CD4-positive, alpha-beta memory T cell (primary cell): Measurements from ENCODE around the gene PABPC1L. TPM values are rescaled to one million over a fixed set of nuclear protein-coding genes. Genes with fewer than 3 reads are reported as not detected.
"Not testable (repeated sequence)": the region's sequence is repeated elsewhere in the genome, so short reads cannot be mapped to it uniquely, and the experiment has no call there.

Source experiments
- CTCF ChIA-PET: fragments of 350-600 bp; sonication (Branson Sonifier 250); formaldehyde crosslinking; loops from one replicate; lab custom pipeline; 2021; ENCODE audit warnings: inconsistent platforms; ENCODE audit not compliant: partially characterized antibody; lab: Charles Lee
- POLR2A ChIA-PET: fragments of 350-600 bp; sonication (Branson Sonifier 250); formaldehyde crosslinking; loops from one replicate; lab custom pipeline; 2021; ENCODE audit not compliant: partially characterized antibody; lab: Charles Lee
- DNase-seq, 5 donors: peaks; one replicate each; pipeline versions ENCODE4 v3.0.0 to v3.0.0-alpha.2; 2020 to 2022; ENCODE audit warnings: mixed read lengths in 1 of 5
- H3K27ac ChIP-seq: one replicate; pipeline ENCODE4 v1.7.0; 2013; ENCODE audit warnings: low read depth, low read length
- H3K27me3 ChIP-seq: 2 replicates; pipeline ENCODE4 v1.7.0; 2013; ENCODE audit warnings: mild to moderate bottlenecking, low read length, moderate library complexity; ENCODE audit not compliant: insufficient read depth
- H3K36me3 ChIP-seq: 2 replicates; pipeline ENCODE4 v1.7.0; 2013; ENCODE audit warnings: mild to moderate bottlenecking, low read length, moderate library complexity; ENCODE audit not compliant: insufficient read depth
- H3K4me1 ChIP-seq: 2 replicates; pipeline ENCODE4 v1.7.0; 2013; ENCODE audit warnings: mild to moderate bottlenecking, low read length, moderate library complexity; ENCODE audit not compliant: insufficient read depth
- H3K4me3 ChIP-seq, 2 donors: one replicate each; pipeline ENCODE4 v1.7.0; 2013; ENCODE audit warnings: low read length in 2 of 2, mild to moderate bottlenecking in 1 of 2
- H3K9me3 ChIP-seq, 2 donors: one replicate each; pipeline ENCODE4 v1.7.0; 2013; ENCODE audit warnings: low read length in 2 of 2, control low read depth in 1 of 2; ENCODE audit not compliant: control insufficient read depth in 1 of 2
- H3K27ac Mint-ChIP-seq, 7 donors: one replicate each; pipeline ENCODE4 v1.8.0; 2020 to 2021; ENCODE audit warnings: mixed read lengths in 7 of 7, mild to moderate bottlenecking in 6 of 7, inconsistent platforms in 3 of 7, moderate library complexity in 3 of 7
- H3K27me3 Mint-ChIP-seq, 2 donors: one replicate each; pipeline ENCODE4 v1.8.0; 2020 to 2021; ENCODE audit warnings: mixed read lengths in 2 of 2
- H3K36me3 Mint-ChIP-seq, 2 donors: one replicate each; pipeline ENCODE4 v1.8.0; 2020 to 2021; ENCODE audit warnings: mixed read lengths in 2 of 2, inconsistent platforms in 1 of 2, mild to moderate bottlenecking in 1 of 2
- H3K4me1 Mint-ChIP-seq, 4 donors: one replicate each; pipeline ENCODE4 v1.8.0; 2020 to 2021; ENCODE audit warnings: mixed read lengths in 4 of 4, mild to moderate bottlenecking in 1 of 4
- H3K4me3 Mint-ChIP-seq, 8 donors: one replicate each; pipeline ENCODE4 v1.8.0; 2020 to 2021; ENCODE audit warnings: mixed read lengths in 8 of 8, mild to moderate bottlenecking in 7 of 8, moderate library complexity in 6 of 8, inconsistent platforms in 3 of 8
- H3K9me3 Mint-ChIP-seq, 8 donors: one replicate each; pipeline ENCODE4 v1.8.0; 2020 to 2021; ENCODE audit warnings: mixed read lengths in 8 of 8, mild to moderate bottlenecking in 5 of 8, inconsistent platforms in 3 of 8, moderate library complexity in 1 of 8
- intact Hi-C: fragments of 100-400 bp; cut with micrococcal nuclease; formaldehyde crosslinking; loops from one replicate; pipeline ENCODE4 v1.15.1; 2023
- polyA plus RNA-seq, 2 donors: library from polyadenylated mRNA; unstranded; fragments of 300-500 nt; fragmentation: Illumina TruSeq; gene quantifications; one replicate each; pipeline ENCODE4 v1.2.3, GENCODE V29; 2021
- total RNA-seq, 2 experiments: library from RNA; stranded (reverse); gene quantifications; one replicate each; pipeline ENCODE4 v1.2.3, GENCODE V29; 2021

The PABPC1L gene
- total and polyA plus RNA-seq, 4 experiments from 2014 or later, result 0.42 to 50.0 (median 46.5) TPM; not detected in 1

DNA sequence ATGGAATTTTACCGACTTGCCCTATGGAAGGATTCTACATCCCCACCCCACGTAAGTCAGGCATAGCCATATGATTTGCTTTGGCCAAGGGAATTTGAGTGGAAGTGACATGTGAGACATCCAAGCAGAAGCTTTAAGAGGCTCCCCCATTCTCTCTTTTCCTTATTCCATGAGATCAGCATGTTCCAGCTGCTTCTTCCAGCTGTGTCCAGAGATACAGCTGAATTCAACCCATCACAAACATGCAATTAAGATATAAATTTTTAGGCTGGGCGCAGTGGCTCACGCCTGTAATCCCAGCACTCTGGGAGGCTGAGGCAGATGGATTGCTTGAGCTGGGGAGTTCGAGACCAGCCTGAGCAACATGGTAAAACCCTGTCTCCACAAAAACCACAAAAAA, 40.4 kb upstream of the PABPC1L start:
- POLR2A ChIA-PET, result interaction anchor here (0.7 kb wide), 1 partner anchor 16 kb away, joined by 3 read pairs; the partner anchor contains the start of gene YWHAB
- no peaks in the 10 kb centered on the region for H3K9me3 Mint-ChIP-seq
- CTCF ChIA-PET, result interaction anchor here (0.7 to 1.7 kb wide), 4 partner anchors 10 to 226 kb away, joined by 3 to 4 read pairs (median 4); no protein-coding TSS in a partner anchor

DNA sequence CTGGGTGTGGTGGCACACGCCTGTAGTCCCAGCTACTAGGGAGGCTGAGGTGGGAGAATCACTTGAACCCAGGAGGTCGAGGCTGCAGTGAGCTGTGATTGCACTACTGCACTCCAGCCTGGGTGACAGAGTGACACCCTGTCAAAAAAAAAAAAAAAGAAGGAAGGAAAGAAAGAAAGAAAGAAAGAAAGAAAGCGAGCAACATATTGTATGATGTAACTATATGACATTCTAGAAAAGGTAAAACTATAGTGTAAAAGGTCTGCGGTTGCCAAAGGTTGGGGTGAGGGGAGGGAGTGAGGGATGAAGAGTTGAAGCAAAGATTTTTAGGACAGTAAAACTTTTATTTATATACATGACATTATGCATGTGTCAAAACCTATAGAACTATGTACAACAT, 27.5 kb upstream of the PABPC1L start:
- Mint-ChIP-seq H3K4me3 (peak overlapping the region in 1 of 8 donors; percentile 59), H3K36me3 (peaks cover 0 to 21% of the 10 kb centered on the region in 2 donors), H3K27ac (peak overlapping the region in 5 of 7 donors; percentile 17 to 97 (median 63)), H3K4me1 (peaks cover 23 to 51% (median 33%) of the 10 kb centered on the region in 4 donors)
- peaks cover 24% of the 10 kb centered on the region for H3K4me1 ChIP-seq
- H3K27me3 Mint-ChIP-seq, H3K27ac ChIP-seq, H3K36me3 ChIP-seq, H3K9me3 ChIP-seq, POLR2A ChIA-PET, DNase-seq, H3K9me3 Mint-ChIP-seq, H3K27me3 ChIP-seq, H3K4me3 ChIP-seq: not testable (repeated sequence)
- intact Hi-C loops, result loop anchor here (10.0 kb wide), 1 partner anchor 358 kb away; the partner anchor contains the start of gene SERINC3
- CTCF ChIA-PET, result interaction anchor here (1.1 to 1.3 kb wide), 2 partner anchors 89 to 214 kb away, joined by 4 to 7 read pairs; no protein-coding TSS in a partner anchor

More for the DNA sequence above, 40.4 kb upstream of the PABPC1L start:
- peaks cover 3 to 10% (median 8%) of the 10 kb centered on the region in 4 donors for H3K4me1 Mint-ChIP-seq
- Histone ChIP-seq H3K9me3 (no peaks in the 10 kb centered on the region), H3K4me3 (no peak overlapping the region), H3K27me3 (peaks cover 3% of the 10 kb centered on the region), H3K27ac (no peak overlapping the region), H3K4me1 (peaks cover 4% of the 10 kb centered on the region), H3K36me3 (no peaks in the 10 kb centered on the region)
- intact Hi-C loops, result no loop called here
- H3K27me3 Mint-ChIP-seq, result peaks cover 5 to 6% of the 10 kb centered on the region in 2 donors
- no peak for DNase-seq
- no peak overlapping the region for H3K27ac Mint-ChIP-seq
- H3K36me3 Mint-ChIP-seq, result no peaks in the 10 kb centered on the region
- no peak overlapping the region for H3K4me3 Mint-ChIP-seq

DNA sequence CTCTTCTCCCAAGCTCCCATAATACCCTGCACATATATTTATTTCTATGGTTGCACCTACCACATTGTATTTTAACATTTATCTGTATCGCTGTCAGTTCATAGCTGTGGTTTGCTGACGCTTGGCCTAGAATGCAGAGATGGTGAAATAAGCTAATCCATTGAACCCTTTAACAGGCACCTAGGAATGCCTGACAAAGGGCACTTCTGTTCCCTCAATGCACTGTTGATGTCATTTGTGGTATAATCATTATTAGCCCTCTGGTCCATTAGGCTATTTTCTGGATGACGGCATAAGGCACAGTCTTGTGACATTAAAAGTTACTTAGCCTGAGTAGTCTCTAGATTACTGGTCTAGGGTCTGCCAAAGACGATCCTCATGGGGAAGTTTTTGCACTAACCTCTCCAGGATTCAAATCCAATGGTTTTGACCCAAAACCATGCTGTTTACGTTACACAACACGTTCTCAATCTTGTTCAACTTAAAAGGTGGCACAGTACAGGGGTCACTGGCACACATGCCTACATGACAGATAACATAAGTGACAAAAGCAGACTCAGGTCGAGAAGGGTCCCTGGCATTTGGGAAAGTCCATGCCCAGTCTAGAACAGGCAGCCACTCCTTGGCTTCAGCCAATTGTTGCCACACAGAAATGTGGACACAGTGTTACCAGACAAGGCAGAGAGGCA, 26.5 kb upstream of the PABPC1L start:
- no peaks in the 10 kb centered on the region for H3K36me3 ChIP-seq
- Mint-ChIP-seq H3K9me3 (no peaks in the 10 kb centered on the region), H3K4me1 (peaks cover 28 to 61% (median 38%) of the 10 kb centered on the region in 4 donors), H3K4me3 (peak overlapping the region in 6 of 8 donors; percentile 17 to 97 (median 95)), H3K27ac (peak overlapping the region; percentile 64 to 97 (median 95)), H3K27me3 (no peaks in the 10 kb centered on the region), H3K36me3 (peaks cover 0 to 26% of the 10 kb centered on the region in 2 donors)
- H3K4me3 ChIP-seq, result no peak overlapping the region
- POLR2A ChIA-PET, result no interaction called here
- no peaks in the 10 kb centered on the region for H3K27me3 ChIP-seq
- H3K4me1 ChIP-seq, result peaks cover 34% of the 10 kb centered on the region
- H3K9me3 ChIP-seq, result no peaks in the 10 kb centered on the region
- CTCF ChIA-PET, result interaction anchor here (1.1 to 1.3 kb wide), 2 partner anchors 88 to 213 kb away, joined by 4 to 7 read pairs; no protein-coding TSS in a partner anchor
- DNase-seq, result no peak
- H3K27ac ChIP-seq, result no peak overlapping the region
- intact Hi-C loops, result loop anchor here (10.0 kb wide), 1 partner anchor 359 kb away; the partner anchor contains the start of gene SERINC3

DNA sequence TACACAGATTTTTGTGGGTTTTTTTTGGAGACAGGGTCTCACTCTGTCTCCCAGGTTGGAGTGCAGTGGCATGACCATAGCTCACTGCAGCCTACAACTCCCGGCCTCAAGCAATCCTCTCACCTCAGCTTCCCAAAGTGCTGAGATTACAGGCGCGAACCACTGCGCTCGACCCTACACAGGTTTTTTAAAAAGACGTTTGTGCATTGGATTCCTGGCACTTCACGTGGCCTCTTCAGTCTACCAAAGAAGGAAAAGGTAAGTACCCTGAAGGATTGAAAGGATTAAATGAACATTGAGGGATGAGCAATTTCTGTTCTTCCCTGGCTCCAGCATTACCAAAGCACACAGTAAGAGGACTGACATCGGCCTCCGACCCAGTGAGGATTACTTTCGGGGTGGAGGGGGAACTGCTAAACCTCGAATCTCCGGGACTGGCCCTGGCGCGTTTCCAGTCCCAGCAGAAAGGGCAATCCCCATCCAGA, 24.9 kb upstream of the PABPC1L start:
- peaks cover 41 to 72% (median 52%) of the 10 kb centered on the region in 4 donors for H3K4me1 Mint-ChIP-seq

GRCh38 chr20:44885392-44886265, 24.2 kb upstream of the PABPC1L start, which contains the start of gene YWHAB:
Gene YWHAB, plus strand, starts transcription at chr20:44885705. Its CDS starts 15,829 bp downstream, at chr20:44901534.
- Mint-ChIP-seq H3K9me3 (no peaks in the 10 kb centered on the region), H3K27ac (peak within 1 kb of the TSS; percentile 95 to 98 (median 97)), H3K4me3 (peak within 1 kb of the TSS; percentile 92 to 98 (median 97)), H3K36me3 (peaks cover 0 to 41% of the 10 kb centered on the region in 2 donors), H3K27me3 (no peaks in the 10 kb centered on the region), H3K4me1 (peaks cover 45 to 76% (median 56%) of the 10 kb centered on the region in 4 donors)
- Histone ChIP-seq H3K4me3 (peak within 1 kb of the TSS; percentile 82 to 87), H3K36me3 (no peaks in the 10 kb centered on the region), H3K9me3 (no peaks in the 10 kb centered on the region), H3K27ac (peak within 1 kb of the TSS; percentile 85), H3K27me3 (no peaks in the 10 kb centered on the region), H3K4me1 (peaks cover 55% of the 10 kb centered on the region)
- intact Hi-C loops, result loop anchor here (1.0 to 10.0 kb wide), 5 partner anchors 81 to 1802 kb away; partner anchors contain the start of genes SERINC3, SRSF6, STK4 and TP53RK
- CTCF ChIA-PET, result interaction anchor here (1.0 to 2.1 kb wide), 3 partner anchors 14 to 407 kb away, joined by 3 to 5 read pairs (median 3); no protein-coding TSS in a partner anchor
- peak; percentile 94 to 97 (median 95) for DNase-seq
- POLR2A ChIA-PET, result interaction anchor here (0.6 to 1.9 kb wide), 17 partner anchors 10 to 1050 kb away, joined by 3 to 23 read pairs (median 6); partner anchors contain the start of genes PABPC1L, SERINC3, STK4 and TOMM34

More for the DNA sequence above, 24.9 kb upstream of the PABPC1L start:
- CTCF ChIA-PET, result interaction anchor here (1.0 to 2.1 kb wide), 3 partner anchors 13 to 408 kb away, joined by 3 to 5 read pairs (median 3); no protein-coding TSS in a partner anchor
- POLR2A ChIA-PET, result interaction anchor here (0.6 to 1.9 kb wide), 15 partner anchors 10 to 1050 kb away, joined by 3 to 23 read pairs (median 6); partner anchors contain the start of genes PABPC1L, SERINC3, STK4 and TOMM34
- Histone ChIP-seq H3K36me3 (no peaks in the 10 kb centered on the region), H3K9me3 (no peaks in the 10 kb centered on the region), H3K27ac (peak overlapping the region; percentile 85), H3K4me3 (peak overlapping the region; percentile 53 to 82), H3K27me3 (no peaks in the 10 kb centered on the region), H3K4me1 (peaks cover 49% of the 10 kb centered on the region)
- Mint-ChIP-seq H3K4me3 (peak overlapping the region; percentile 92 to 98 (median 96)), H3K36me3 (peaks cover 0 to 40% of the 10 kb centered on the region in 2 donors), H3K27me3 (no peaks in the 10 kb centered on the region), H3K27ac (peak overlapping the region; percentile 94 to 98 (median 97)), H3K9me3 (no peaks in the 10 kb centered on the region)
- no peak for DNase-seq
- intact Hi-C loops, result loop anchor here (1.0 to 10.0 kb wide), 5 partner anchors 81 to 1802 kb away; partner anchors contain the start of genes SERINC3, SRSF6, STK4 and TP53RK

- intact Hi-C loops, result loop anchor here (5.0 to 10.0 kb wide), 3 partner anchors 361 to 1801 kb away; partner anchors contain the start of genes SERINC3, SRSF6 and TP53RK
- Histone ChIP-seq H3K27ac (peak overlapping the region; percentile 85), H3K4me3 (peak overlapping the region; percentile 82 to 87), H3K4me1 (peaks cover 61% of the 10 kb centered on the region), H3K27me3 (no peaks in the 10 kb centered on the region), H3K36me3 (no peaks in the 10 kb centered on the region), H3K9me3 (no peaks in the 10 kb centered on the region)
- Mint-ChIP-seq H3K27me3 (no peaks in the 10 kb centered on the region), H3K36me3 (peaks cover 0 to 44% of the 10 kb centered on the region in 2 donors), H3K4me1 (peaks cover 44 to 82% (median 61%) of the 10 kb centered on the region in 4 donors), H3K4me3 (peak overlapping the region; percentile 92 to 98 (median 97)), H3K27ac (peak overlapping the region; percentile 94 to 97 (median 95)), H3K9me3 (no peaks in the 10 kb centered on the region)
- POLR2A ChIA-PET, result interaction anchor here (0.9 to 1.9 kb wide), 9 partner anchors 9 to 1049 kb away, joined by 3 to 23 read pairs (median 6); partner anchors contain the start of genes PABPC1L, STK4 and TOMM34
- no peak for DNase-seq
- CTCF ChIA-PET, result no interaction called here
Observed at GRCh38 chr20:44886266-44886651, 23.6 kb upstream of the PABPC1L start.
